Measurements from ENCODE around the gene BNC2.

DNA sequence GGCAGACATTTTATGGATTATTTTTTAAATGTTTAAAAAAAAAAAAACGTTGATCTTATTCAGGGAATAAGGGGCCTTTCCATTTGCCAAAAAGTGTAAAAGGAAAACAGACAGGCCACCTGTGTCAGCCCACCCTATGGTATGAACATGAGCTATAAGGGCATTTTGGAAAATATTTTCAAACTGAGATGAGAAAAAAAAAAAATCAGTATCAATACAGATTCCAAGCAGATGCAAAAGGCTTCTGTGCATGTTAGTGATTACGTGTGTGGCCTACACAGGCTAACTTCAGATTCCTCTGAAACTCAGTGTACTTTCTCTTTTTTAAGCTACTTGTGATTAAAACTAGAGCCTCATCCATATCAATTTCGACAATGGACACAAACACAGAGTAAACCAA is 189.9 kb downstream of the BNC2 start:
- TF ChIP-seq, protein P1, sequence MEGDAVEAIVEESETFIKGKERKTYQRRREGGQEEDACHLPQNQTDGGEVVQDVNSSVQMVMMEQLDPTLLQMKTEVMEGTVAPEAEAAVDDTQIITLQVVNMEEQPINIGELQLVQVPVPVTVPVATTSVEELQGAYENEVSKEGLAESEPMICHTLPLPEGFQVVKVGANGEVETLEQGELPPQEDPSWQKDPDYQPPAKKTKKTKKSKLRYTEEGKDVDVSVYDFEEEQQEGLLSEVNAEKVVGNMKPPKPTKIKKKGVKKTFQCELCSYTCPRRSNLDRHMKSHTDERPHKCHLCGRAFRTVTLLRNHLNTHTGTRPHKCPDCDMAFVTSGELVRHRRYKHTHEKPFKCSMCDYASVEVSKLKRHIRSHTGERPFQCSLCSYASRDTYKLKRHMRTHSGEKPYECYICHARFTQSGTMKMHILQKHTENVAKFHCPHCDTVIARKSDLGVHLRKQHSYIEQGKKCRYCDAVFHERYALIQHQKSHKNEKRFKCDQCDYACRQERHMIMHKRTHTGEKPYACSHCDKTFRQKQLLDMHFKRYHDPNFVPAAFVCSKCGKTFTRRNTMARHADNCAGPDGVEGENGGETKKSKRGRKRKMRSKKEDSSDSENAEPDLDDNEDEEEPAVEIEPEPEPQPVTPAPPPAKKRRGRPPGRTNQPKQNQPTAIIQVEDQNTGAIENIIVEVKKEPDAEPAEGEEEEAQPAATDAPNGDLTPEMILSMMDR (IDR thresholded peaks at IDR 0.05; ENCODE audit: insufficient read depth, low read depth, low read length) = no peak
- no peak for TF ChIP-seq EZH2 (IDR thresholded peaks at IDR 0.05; ENCODE audit: insufficient read depth, low read length)

All from astrocyte (in vitro differentiated cells and primary cell).